ENCODE measurements around the gene ZNF598.

Gene ZNF598

GRCh38 chr16:1978476-1979120 lies 31.0 kb downstream of the ZNF598 start:
- Histone ChIP-seq H2BK12ac (ENCODE audit: low read length) (peak overlapping the region; percentile 90), H2BK5ac (ENCODE audit: low read length) (no peak overlapping the region), H3K4ac (ENCODE audit: low read length) (no peak overlapping the region), H2AFZ (ENCODE audit: low read length) (no peak overlapping the region), H4K91ac (ENCODE audit: low read depth, low read length, poor library complexity) (no peak overlapping the region), H4K8ac (ENCODE audit: low read depth, low read length) (no peak overlapping the region), H2BK15ac (ENCODE audit: low read length) (no peak overlapping the region), H3K9me3 (replicated peaks in 1 of 2; ENCODE audit: control insufficient read depth in 2 of 2, insufficient read depth in 1 of 2, low read depth in 1 of 2, low read length in 2 of 2) (no peaks in the 10 kb centered on the region), H3K4me3 (ENCODE audit: low read length in 2 of 2) (no peak overlapping the region), H3K36me3 (replicated peaks in 1 of 2; ENCODE audit: control insufficient read depth in 2 of 2, insufficient read depth in 2 of 2, low read length in 2 of 2) (peaks cover 31 to 47% of the 10 kb centered on the region in 2 donors), H2BK120ac (ENCODE audit: low read depth, low read length) (no peak overlapping the region), H3K79me1 (ENCODE audit: low read depth, low read length) (peaks cover 12% of the 10 kb centered on the region), H3K14ac (ENCODE audit: low read length) (no peak overlapping the region), H3K4me2 (ENCODE audit: insufficient read depth, low read length, poor library complexity, severe bottlenecking) (no peak overlapping the region), H3K9ac (ENCODE audit: low read depth, low read length, poor library complexity) (peak overlapping the region; percentile 21), H3K27me3 (ENCODE audit: control insufficient read depth in 3 of 3, insufficient read depth in 3 of 3, low read depth in 1 of 3, low read length in 3 of 3) (peaks cover 0 to 50% (median 18%) of the 10 kb centered on the region in 3 experiments), H2AK5ac (ENCODE audit: low read depth, low read length) (peak overlapping the region; percentile 75), H3K27ac (replicated peaks; ENCODE audit: low read length) (no peak overlapping the region), H3K18ac (ENCODE audit: low read length) (no peak overlapping the region), H3K4me1 (ENCODE audit: control insufficient read depth in 2 of 2, insufficient read depth in 1 of 2, low read depth in 1 of 2, low read length in 2 of 2) (peaks cover 10 to 24% of the 10 kb centered on the region in 2 donors), H3K23ac (ENCODE audit: low read depth, low read length, poor library complexity) (peak overlapping the region; percentile 99)
- WGBS, 2 donors (ENCODE audit: extremely low coverage in 2 of 2, insufficient read length in 2 of 2, insufficient replicate concordance in 1 of 2): no CpG with 5 or more reads among the region's 37 CpGs
- no peak for DNase-seq (ENCODE audit: low spot score)

DNA sequence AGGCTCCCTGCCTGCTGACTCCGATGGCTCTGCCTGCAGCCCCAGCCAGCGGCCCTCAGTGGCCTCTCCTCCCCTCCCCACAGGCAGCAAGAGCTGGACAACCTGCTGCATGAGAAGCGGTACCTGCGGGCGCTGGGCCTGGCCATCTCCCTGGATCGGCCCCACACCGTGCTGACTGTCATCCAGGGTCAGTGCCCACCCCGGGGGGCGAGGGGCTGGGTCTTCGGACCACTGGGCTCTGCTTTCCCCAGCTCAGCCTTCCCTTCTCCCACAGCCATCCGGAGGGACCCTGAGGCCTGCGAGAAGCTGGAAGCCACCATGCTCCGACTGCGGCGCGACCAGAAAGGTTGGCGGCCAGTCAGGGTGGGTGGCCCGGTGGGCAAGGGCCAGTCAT lies 31.7 kb downstream of the ZNF598 start:
- H2BK15ac ChIP-seq (ENCODE audit: low read length): no peak overlapping the region
- peaks cover 0 to 48% (median 18%) of the 10 kb centered on the region in 3 experiments for H3K27me3 ChIP-seq (ENCODE audit: control insufficient read depth in 3 of 3, insufficient read depth in 3 of 3, low read depth in 1 of 3, low read length in 3 of 3)
- no peak for DNase-seq (ENCODE audit: low spot score)
- H2BK120ac ChIP-seq (ENCODE audit: low read depth, low read length): no peak overlapping the region
- no peaks in the 10 kb centered on the region for H3K9me3 ChIP-seq (replicated peaks in 1 of 2; ENCODE audit: control insufficient read depth in 2 of 2, insufficient read depth in 1 of 2, low read depth in 1 of 2, low read length in 2 of 2)
- WGBS, 2 donors (ENCODE audit: extremely low coverage in 2 of 2, insufficient read length in 2 of 2, insufficient replicate concordance in 1 of 2): no CpG with 5 or more reads among the region's 18 CpGs
- H4K91ac ChIP-seq (ENCODE audit: low read depth, low read length, poor library complexity): no peak overlapping the region
- H4K8ac ChIP-seq (ENCODE audit: low read depth, low read length): no peak overlapping the region
- H3K36me3 ChIP-seq (replicated peaks in 1 of 2; ENCODE audit: control insufficient read depth in 2 of 2, insufficient read depth in 2 of 2, low read length in 2 of 2): peaks cover 31 to 47% of the 10 kb centered on the region in 2 donors
- H3K79me1 ChIP-seq (ENCODE audit: low read depth, low read length): peaks cover 12% of the 10 kb centered on the region
- H3K14ac ChIP-seq (ENCODE audit: low read length): no peak overlapping the region
- H2AFZ ChIP-seq (ENCODE audit: low read length): no peak overlapping the region
- peak overlapping the region; percentile 50 for H3K9ac ChIP-seq (ENCODE audit: low read depth, low read length, poor library complexity)
- H2BK5ac ChIP-seq (ENCODE audit: low read length): no peak overlapping the region
- H3K23ac ChIP-seq (ENCODE audit: low read depth, low read length, poor library complexity): peak overlapping the region; percentile 43
- no peak overlapping the region for H3K27ac ChIP-seq (replicated peaks; ENCODE audit: low read length)
- no peak overlapping the region for H3K4ac ChIP-seq (ENCODE audit: low read length)
- H2AK5ac ChIP-seq (ENCODE audit: low read depth, low read length): no peak overlapping the region
- H3K4me3 ChIP-seq (ENCODE audit: low read length in 2 of 2): no peak overlapping the region
- H2BK12ac ChIP-seq (ENCODE audit: low read length): no peak overlapping the region
- H3K4me1 ChIP-seq (ENCODE audit: control insufficient read depth in 2 of 2, insufficient read depth in 1 of 2, low read depth in 1 of 2, low read length in 2 of 2): peaks cover 10 to 22% of the 10 kb centered on the region in 2 donors
- H3K18ac ChIP-seq (ENCODE audit: low read length): no peak overlapping the region
- no peak overlapping the region for H3K4me2 ChIP-seq (ENCODE audit: insufficient read depth, low read length, poor library complexity, severe bottlenecking)

- Histone ChIP-seq H3K23ac (ENCODE audit: low read depth, low read length, poor library complexity) (peak overlapping the region; percentile 43), H3K36me3 (replicated peaks in 1 of 2; ENCODE audit: control insufficient read depth in 2 of 2, insufficient read depth in 2 of 2, low read length in 2 of 2) (peaks cover 31 to 47% of the 10 kb centered on the region in 2 donors), H3K27ac (replicated peaks; ENCODE audit: low read length) (no peak overlapping the region), H3K27me3 (ENCODE audit: control insufficient read depth in 3 of 3, insufficient read depth in 3 of 3, low read depth in 1 of 3, low read length in 3 of 3) (peaks cover 0 to 42% (median 18%) of the 10 kb centered on the region in 3 experiments), H3K4me2 (ENCODE audit: insufficient read depth, low read length, poor library complexity, severe bottlenecking) (no peak overlapping the region), H3K9ac (ENCODE audit: low read depth, low read length, poor library complexity) (peak overlapping the region; percentile 50), H4K8ac (ENCODE audit: low read depth, low read length) (no peak overlapping the region), H2BK5ac (ENCODE audit: low read length) (no peak overlapping the region), H3K14ac (ENCODE audit: low read length) (no peak overlapping the region), H3K4ac (ENCODE audit: low read length) (no peak overlapping the region), H2BK15ac (ENCODE audit: low read length) (no peak overlapping the region), H3K18ac (ENCODE audit: low read length) (no peak overlapping the region), H2AK5ac (ENCODE audit: low read depth, low read length) (no peak overlapping the region), H3K79me1 (ENCODE audit: low read depth, low read length) (peaks cover 18% of the 10 kb centered on the region), H2BK12ac (ENCODE audit: low read length) (no peak overlapping the region), H2AFZ (ENCODE audit: low read length) (no peak overlapping the region), H3K4me1 (ENCODE audit: control insufficient read depth in 2 of 2, insufficient read depth in 1 of 2, low read depth in 1 of 2, low read length in 2 of 2) (peaks cover 10 to 23% of the 10 kb centered on the region in 2 donors), H2BK120ac (ENCODE audit: low read depth, low read length) (no peak overlapping the region), H3K9me3 (replicated peaks in 1 of 2; ENCODE audit: control insufficient read depth in 2 of 2, insufficient read depth in 1 of 2, low read depth in 1 of 2, low read length in 2 of 2) (no peaks in the 10 kb centered on the region), H3K4me3 (ENCODE audit: low read length in 2 of 2) (no peak overlapping the region), H4K91ac (ENCODE audit: low read depth, low read length, poor library complexity) (no peak overlapping the region)
- no peak for DNase-seq (ENCODE audit: low spot score)
- WGBS, 2 donors (ENCODE audit: extremely low coverage in 2 of 2, insufficient read length in 2 of 2, insufficient replicate concordance in 1 of 2): no CpG with 5 or more reads among the region's 33 CpGs
These were observed 32.4 kb downstream of the ZNF598 start for GRCh38 chr16:1976951-1977874.

DNA sequence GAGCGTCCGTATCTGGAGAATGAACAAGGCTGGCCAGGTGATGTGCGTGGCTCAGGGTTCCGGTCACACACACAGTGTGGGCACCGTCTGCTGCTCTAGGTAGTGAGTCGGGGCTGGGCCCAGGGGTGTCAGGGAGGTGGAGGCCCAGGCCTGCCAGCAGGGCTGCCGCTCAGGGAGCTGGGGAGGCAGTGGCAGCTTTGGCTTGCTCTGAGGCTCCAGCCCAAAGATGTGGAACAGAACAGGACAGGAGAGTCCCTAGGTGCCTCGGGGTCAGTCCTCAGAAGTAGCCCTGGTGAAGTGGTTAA lies 33.5 kb downstream of the ZNF598 start:
- peaks cover 31 to 47% of the 10 kb centered on the region in 2 donors for H3K36me3 ChIP-seq (replicated peaks in 1 of 2; ENCODE audit: control insufficient read depth in 2 of 2, insufficient read depth in 2 of 2, low read length in 2 of 2)
- H3K9me3 ChIP-seq (replicated peaks in 1 of 2; ENCODE audit: control insufficient read depth in 2 of 2, insufficient read depth in 1 of 2, low read depth in 1 of 2, low read length in 2 of 2): no peaks in the 10 kb centered on the region
- no peak for DNase-seq (ENCODE audit: low spot score)
- H3K27me3 ChIP-seq (ENCODE audit: control insufficient read depth in 3 of 3, insufficient read depth in 3 of 3, low read depth in 1 of 3, low read length in 3 of 3): peaks cover 0 to 31% (median 18%) of the 10 kb centered on the region in 3 experiments
- H2BK15ac ChIP-seq (ENCODE audit: low read length): no peak overlapping the region
- no CpG with 5 or more reads among the region's 8 CpGs for WGBS, 2 donors (ENCODE audit: extremely low coverage in 2 of 2, insufficient read length in 2 of 2, insufficient replicate concordance in 1 of 2)
- peaks cover 2 to 14% of the 10 kb centered on the region in 2 donors for H3K4me1 ChIP-seq (ENCODE audit: control insufficient read depth in 2 of 2, insufficient read depth in 1 of 2, low read depth in 1 of 2, low read length in 2 of 2)
- no peak overlapping the region for H2AK5ac ChIP-seq (ENCODE audit: low read depth, low read length)
- no peak overlapping the region for H3K4ac ChIP-seq (ENCODE audit: low read length)
- H3K23ac ChIP-seq (ENCODE audit: low read depth, low read length, poor library complexity): no peak overlapping the region
- H3K9ac ChIP-seq (ENCODE audit: low read depth, low read length, poor library complexity): no peak overlapping the region
- H4K8ac ChIP-seq (ENCODE audit: low read depth, low read length): no peak overlapping the region
- H2BK12ac ChIP-seq (ENCODE audit: low read length): no peak overlapping the region
- H4K91ac ChIP-seq (ENCODE audit: low read depth, low read length, poor library complexity): no peak overlapping the region
- H2BK120ac ChIP-seq (ENCODE audit: low read depth, low read length): no peak overlapping the region
- H3K79me1 ChIP-seq (ENCODE audit: low read depth, low read length): peaks cover 22% of the 10 kb centered on the region
- no peak overlapping the region for H3K14ac ChIP-seq (ENCODE audit: low read length)
- no peak overlapping the region for H2BK5ac ChIP-seq (ENCODE audit: low read length)
- peak overlapping the region; percentile 13 for H3K18ac ChIP-seq (ENCODE audit: low read length)
- H3K27ac ChIP-seq (replicated peaks; ENCODE audit: low read length): no peak overlapping the region
- H3K4me2 ChIP-seq (ENCODE audit: insufficient read depth, low read length, poor library complexity, severe bottlenecking): no peak overlapping the region
- H3K4me3 ChIP-seq (ENCODE audit: low read length in 2 of 2): no peak overlapping the region
- no peak overlapping the region for H2AFZ ChIP-seq (ENCODE audit: low read length)
